ENCODE data around the gene SYT7.

Gene SYT7

GRCh38 chr11:61579676-61580270, 1.1 kb downstream of the SYT7 start:
- no peak for DNase-seq

GRCh38 chr11:61578819-61579675, 1.8 kb downstream of the SYT7 start:
- no peak for DNase-seq

GRCh38 chr11:61577383-61578118, 3.3 kb downstream of the SYT7 start:
- DNase-seq = no peak

GRCh38 chr11:61575886-61576861, 4.7 kb downstream of the SYT7 start:
- DNase-seq = no peak

GRCh38 chr11:61574611-61575010, 6.3 kb downstream of the SYT7 start:
- DNase-seq = no peak

- DNase-seq = no peak
Measured at GRCh38 chr11:61572913-61573312, 8.0 kb downstream of the SYT7 start.

- no peak for DNase-seq
Measured at GRCh38 chr11:61571869-61572268, 9.0 kb downstream of the SYT7 start.

- DNase-seq = no peak
Measured at GRCh38 chr11:61571337-61571736, 9.5 kb downstream of the SYT7 start.

GRCh38 chr11:61569701-61570100, 11.2 kb downstream of the SYT7 start:
- no peak for DNase-seq

GRCh38 chr11:61569018-61569417, 11.9 kb downstream of the SYT7 start:
- DNase-seq = no peak

GRCh38 chr11:61567286-61568061, 13.4 kb downstream of the SYT7 start:
- DNase-seq = peak; percentile 78

GRCh38 chr11:61564936-61565696, 15.8 kb downstream of the SYT7 start:
- DNase-seq = no peak

- no peak for DNase-seq
Measured at GRCh38 chr11:61560751-61561150, 20.1 kb downstream of the SYT7 start.

GRCh38 chr11:61556621-61557020, 24.3 kb downstream of the SYT7 start:
- DNase-seq = no peak

- DNase-seq = no peak
Measured at GRCh38 chr11:61555978-61556377, 24.9 kb downstream of the SYT7 start.

- no peak for DNase-seq
Measured at GRCh38 chr11:61555051-61555969, 25.6 kb downstream of the SYT7 start.

GRCh38 chr11:61554172-61554988, 26.5 kb downstream of the SYT7 start:
- DNase-seq = peak; percentile 38

GRCh38 chr11:61553373-61554171, 27.3 kb downstream of the SYT7 start:
- no peak for DNase-seq

Measured in activated naive CD4-positive, alpha-beta T cell treated with Interleukin-2 at 50 U/mL for 16 hours (primary cell).